ENCODE results near the gene GKN1.

Gene GKN1

GRCh38 chr2:68961380-68961779 is 13.1 kb upstream of the GKN1 start:
- DNase-seq: no peak

- no peak for DNase-seq
Observed at GRCh38 chr2:68964282-68964681, 10.2 kb upstream of the GKN1 start.

DNA sequence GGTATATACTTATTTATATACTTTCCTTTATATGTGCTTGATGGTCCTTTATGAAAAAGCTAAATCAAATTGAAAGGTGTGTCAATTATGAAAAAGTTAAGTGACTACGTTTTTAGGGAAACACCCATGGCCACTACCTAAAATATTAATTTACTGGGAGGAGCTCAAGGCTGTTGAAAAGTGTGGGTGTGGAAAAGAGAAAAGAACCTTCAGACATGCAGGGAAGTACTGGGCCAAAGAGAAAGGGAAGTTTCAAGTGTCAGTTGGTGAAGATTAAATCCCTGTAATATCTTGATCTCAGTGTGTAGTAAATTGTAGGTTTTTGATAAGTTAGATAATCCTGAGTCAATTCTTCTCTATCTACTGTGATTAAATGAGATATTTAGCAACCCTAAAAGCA is 6.2 kb upstream of the GKN1 start:
- DNase-seq: no peak

GRCh38 chr2:68969736-68970490 is 4.5 kb upstream of the GKN1 start:
- no peak for DNase-seq

GRCh38 chr2:68970566-68971265 is 3.7 kb upstream of the GKN1 start:
- DNase-seq: no peak

DNA sequence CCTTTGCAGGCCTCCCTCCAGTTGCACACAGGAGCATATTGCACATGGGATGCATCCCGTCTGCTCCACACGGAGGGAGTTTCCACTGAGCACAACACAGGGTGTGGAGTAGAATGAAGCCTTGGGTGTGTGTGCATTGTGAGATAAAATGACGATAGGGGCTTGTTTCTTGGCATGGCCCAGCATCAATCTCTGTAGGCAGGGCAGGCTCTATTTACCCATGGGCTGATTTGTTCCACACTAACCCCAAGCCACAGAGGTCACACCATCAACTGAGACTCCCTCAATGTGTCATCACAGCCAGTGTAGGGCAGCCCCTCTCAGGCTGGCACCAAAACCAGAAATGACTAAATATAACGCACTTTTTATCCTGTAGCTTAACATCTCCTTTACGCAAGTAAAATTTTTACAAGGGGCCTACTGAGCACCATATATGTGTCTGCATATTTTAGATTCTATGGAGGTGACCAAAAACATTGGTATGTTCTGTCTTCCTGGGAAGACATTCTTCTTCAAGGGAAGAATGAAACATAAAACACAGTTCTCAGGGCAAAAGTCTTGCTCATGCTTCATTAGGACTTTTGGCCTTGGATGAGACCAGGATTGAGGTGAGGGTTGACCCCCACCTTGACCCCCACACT is 2.7 kb upstream of the GKN1 start:
- no peak for DNase-seq

DNA sequence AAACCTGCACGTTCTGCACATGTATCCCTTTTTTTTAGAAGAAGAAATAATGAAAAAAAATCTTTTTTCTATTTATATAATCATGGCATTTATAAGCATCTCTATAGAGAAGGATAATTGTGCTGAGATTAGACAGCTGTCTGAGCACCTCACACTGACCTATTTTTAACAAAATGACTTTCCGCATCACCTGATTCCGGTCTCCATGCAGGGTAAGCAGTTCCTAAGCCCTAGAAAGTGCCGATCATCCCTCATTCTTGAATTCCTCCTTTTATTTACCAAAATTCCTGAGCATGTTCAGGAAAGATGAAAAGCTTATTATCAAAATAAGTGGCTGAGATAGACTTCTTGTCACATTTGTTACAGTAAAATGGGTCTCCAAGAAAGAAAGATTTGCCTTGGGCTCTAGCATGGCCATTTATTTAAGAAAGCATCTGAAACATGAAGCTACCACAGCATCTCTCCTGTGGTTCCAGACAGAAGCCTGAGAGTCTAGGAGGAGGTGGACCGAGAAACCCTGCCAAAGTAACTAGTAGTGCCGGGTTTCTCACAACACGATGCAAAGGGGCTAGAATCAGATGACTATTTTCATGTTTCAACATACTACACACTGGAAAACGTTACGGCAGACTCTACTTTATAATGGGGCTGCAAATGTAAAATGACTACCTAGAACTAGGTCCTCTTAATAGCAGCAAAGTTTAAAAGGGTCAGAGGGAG is 670 bp downstream of the GKN1 start:
- no peak for DNase-seq

DNA sequence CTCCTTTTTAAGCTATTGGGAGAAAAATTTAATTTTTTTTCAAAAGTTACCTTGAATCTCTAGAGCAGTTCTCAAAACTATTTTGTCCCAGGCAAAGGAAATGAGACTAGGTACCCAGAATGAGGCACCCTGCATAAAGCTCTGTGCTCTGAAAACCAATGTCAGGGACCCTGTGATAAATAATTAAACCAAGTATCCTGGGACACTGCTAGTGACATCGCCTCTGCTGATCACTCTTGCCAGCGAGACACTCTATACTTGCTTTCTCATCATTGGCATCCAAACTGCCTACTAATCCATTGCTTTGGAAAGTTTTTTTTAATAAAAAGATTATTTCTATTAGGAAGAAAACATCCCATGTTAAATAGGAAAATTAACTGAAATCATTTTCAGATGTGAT is 1.4 kb downstream of the GKN1 start:
- DNase-seq: no peak

DNA sequence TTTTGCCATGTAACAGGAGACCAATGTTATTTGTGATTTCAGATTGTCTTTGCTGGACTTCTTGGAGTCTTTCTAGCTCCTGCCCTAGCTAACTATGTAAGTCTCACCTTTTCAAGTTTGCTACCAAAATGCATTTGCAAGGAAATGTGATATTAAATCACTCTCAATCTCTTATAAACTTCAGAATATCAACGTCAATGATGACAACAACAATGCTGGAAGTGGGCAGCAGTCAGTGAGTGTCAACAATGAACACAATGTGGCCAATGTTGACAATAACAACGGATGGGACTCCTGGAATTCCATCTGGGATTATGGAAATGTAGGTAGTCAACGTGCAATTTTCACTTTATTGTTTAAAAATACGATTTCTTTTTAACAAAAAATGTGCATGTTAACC is 3.0 kb downstream of the GKN1 start:
- no peak for DNase-seq

DNA sequence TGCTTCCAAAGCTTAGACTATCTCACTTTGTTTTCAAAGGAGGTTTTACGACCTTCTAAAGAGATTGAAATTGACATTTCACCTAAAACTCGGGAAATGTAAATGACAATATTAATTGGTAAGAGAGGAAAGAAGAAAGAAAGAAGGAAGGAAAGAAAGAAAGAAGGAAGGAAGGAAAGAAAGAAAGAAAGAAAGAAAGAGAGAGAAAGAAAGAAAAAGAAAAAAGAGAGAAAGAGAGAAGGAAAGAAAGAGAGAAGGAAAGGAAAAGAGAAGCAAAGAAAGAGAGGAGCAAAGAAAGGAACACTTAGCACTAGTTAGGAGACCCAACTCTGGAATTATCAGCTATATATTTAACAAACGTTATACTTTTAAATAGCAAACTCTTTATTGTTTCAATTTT is 3.7 kb downstream of the GKN1 start:
- DNase-seq: no peak

- no peak for DNase-seq
Observed at GRCh38 chr2:68980956-68981355, 6.5 kb downstream of the GKN1 start.

DNA sequence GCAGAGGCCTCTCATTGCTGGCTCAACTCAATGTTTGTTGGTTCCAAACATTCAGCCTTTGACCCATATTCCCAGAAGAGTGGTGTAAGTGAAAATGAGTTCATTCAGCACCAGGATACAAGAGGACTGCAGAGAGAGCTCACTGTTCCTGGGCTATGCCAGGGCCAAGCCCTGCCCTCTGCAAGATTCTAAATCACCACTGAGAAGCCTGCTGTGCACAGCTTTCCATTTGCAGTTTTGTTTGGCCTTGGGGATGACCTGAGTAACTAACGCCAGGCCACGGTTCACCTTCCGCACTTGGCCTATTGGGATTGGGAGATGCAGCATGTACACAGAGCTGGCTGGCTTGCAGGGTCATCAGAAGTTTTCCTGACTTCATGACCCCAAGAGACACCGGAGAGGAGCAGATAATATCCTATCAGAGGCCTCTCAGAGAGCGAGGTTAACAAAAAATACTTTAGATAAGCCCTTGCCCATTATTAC is 12.6 kb downstream of the GKN1 start:
- DNase-seq: no peak

DNA sequence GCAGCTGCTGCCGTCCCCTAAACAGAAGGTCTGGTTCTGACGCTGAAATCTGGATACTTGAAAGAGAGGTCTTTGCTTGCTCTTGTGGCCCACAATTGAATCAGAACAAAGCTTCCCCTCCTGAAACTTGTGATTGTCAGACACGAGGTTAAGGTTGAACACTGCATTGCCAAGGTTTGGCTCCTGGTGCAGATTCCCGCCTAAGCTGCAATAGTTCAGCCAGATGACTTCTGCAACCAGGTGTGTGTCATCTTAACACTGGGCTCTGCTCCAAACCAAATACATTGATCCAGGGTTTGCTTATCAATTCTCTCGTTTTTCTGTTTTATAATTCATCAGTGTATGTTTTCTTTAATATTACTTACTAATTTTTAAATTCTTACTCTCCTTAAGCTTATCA is 14.6 kb downstream of the GKN1 start:
- DNase-seq: no peak

- DNase-seq: no peak
Observed at GRCh38 chr2:68992341-68992740, 17.9 kb downstream of the GKN1 start.

DNA sequence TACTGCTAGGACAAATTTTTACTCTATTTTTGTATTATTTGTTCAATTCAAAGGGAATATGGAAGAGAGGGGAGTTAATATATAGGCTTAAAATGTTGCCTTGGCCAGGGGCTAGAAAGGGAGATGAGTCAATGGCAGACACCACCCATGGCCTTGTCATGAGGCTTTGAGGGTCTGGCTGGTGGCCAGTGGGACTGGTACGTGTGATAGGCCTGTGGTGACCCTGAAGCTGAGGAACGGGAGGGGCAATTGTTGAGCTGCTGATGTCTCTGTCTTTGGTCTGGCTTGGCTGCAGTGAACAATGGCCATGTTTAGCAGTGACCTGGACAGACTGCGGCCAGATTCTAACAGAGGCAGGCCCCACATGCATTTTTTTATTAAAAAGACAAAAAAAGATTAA is 18.5 kb downstream of the GKN1 start:
- DNase-seq: no peak

DNA sequence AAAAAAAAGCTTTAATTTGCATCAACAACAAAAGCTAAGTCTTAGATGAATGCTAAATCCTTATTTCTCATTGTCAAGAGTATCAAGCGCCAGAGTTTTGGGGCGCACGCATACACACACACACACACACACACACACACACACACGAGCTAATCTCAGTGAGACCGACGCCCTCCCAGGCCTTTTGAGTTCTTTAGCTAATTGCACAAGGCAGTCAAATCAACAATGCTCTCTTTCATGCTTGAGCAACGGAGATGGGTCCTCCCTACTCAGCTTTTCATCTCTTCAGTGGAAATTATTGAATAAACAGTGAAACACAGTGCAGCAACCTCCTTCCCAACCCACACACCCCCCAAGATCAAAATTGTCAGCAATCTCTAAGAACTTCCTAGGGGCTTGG is 19.2 kb downstream of the GKN1 start:
- no peak for DNase-seq

- DNase-seq: no peak
Observed at GRCh38 chr2:68994864-68995263, 20.4 kb downstream of the GKN1 start.

DNA sequence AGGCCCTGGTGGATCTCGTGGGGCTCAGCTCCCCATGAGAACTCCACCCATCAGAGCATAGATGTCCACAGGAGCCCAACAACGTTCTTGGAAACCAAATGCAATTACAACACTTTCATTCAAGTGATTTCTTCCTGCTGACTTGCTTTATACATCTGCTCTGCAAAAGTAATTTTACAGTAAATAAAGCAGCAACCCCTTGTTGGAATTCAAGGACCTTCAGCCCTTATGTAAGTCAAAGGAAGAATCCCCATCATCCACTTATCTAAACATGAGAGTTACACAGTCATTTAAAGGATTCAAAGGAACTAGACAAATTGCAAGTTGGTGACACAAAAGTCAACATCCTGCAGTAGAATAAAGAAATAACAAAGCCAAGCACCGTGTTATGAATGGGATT is 21.5 kb downstream of the GKN1 start:
- DNase-seq: no peak

DNA sequence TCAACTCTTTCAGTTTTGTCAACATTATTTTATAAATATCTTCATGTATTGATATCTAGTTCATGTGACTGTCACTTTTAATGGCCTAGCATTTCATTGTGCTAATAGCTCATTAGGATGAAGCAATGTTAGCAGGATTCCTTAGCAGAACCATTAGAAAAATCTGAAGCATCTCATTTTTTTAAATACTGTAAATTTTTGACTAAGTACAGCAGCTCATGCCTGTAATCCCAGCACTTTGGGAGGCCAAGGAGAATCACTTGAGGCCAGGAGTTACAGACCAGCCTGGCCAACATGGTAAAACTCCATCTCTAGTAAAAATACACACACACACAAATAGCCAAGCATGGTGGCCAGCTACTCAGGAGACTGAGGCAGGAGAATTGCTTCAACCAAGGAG is 23.0 kb downstream of the GKN1 start:
- DNase-seq: no peak

GRCh38 chr2:69001879-69002278 is 27.4 kb downstream of the GKN1 start:
- no peak for DNase-seq

DNA sequence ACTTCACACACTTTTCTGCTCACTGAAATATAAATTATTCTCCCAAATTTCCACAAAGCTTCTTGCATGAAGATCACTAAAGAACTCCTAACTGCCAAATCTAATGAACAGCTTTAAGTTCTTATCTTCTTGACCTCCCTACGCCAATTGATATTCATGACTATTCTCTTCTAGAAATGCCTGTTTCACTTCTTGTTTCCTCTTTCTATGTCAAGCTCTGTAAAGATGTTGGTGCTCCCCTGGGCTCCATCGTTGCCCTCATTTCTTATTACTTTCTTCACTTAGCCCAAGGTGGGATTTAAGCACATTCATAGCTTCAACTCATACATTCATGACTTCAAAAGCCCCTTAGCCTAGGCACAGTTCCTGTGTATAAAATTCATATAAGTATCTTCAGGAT is 29.3 kb downstream of the GKN1 start:
- no peak for DNase-seq

DNA sequence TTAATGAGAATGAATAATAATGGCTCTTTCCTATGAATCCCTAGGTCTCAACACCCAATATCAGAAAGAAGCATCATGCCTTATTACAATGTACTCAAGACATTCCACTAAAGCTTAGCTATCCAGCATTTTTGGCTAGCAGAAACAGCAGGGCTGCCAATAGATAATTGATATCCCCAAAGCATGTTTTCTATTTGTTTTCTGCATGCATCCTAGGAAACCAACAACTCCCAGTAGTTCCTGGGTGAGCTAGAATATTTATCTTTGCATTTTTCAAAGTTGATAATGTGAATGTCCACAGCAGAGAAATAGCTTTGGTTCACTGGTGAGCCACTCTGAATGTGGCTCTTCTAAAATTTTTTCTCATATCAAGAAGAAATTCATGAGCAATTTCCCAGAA is 32.7 kb downstream of the GKN1 start:
- no peak for DNase-seq

DNA sequence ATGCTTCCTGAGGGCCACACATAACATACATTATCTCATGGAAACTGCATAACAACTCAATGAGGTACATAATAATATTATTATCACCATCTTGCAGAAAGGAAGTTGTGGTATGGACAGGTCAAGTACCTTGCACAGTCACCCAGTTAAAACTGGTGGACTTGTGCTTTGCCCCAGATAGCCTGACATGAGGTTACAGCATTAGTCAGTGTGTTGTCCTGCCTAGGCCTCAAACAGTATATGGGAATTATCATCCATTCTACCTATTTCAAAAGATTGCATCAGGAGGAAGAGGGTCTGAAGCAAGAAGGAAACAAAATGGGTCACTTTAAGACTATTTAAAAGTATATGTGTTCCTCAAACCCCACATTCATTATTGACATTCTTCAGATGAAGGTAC is 33.2 kb downstream of the GKN1 start:
- no peak for DNase-seq

Measured in CD4-positive, alpha-beta T cell treated with Interleukin-17A for 4 hours (primary cell).